Middle frontal gyrus (tissue), 1 donor: ENCODE results near the gene PRKD1.

ENCODE experiments used
- DNase-seq: peaks from one replicate; pipeline ENCODE4 v3.0.0-alpha.2; 2015; ENCODE audit warnings: low spot score; ENCODE audit errors: extremely low spot score

The PRKD1 gene

GRCh38 chr14:29618323-29619067, 309.2 kb downstream of the PRKD1 start:
- no peak for DNase-seq

DNA sequence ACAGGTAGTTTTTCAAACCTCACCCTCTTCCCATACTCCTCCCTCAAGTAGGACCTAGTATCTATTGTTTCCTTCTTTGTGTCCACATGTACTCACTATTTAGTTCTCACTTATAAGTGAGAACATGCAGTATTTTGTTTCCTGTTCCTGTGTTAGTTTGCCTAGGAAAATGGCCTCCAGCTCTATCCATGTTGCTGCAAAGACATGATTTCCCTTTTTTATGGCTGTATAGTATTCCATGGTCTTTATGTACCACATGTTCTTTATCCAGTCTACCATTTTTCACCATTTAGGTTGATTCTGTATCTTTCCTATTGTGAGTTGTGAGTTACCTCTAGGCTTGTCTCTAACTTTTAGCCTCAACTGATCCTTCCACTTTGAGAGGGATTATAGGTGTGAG, 310.7 kb downstream of the PRKD1 start:
- DNase-seq: no peak

- DNase-seq: no peak
Measured at GRCh38 chr14:29608861-29609260, 318.8 kb downstream of the PRKD1 start.

GRCh38 chr14:29607169-29607568, 320.5 kb downstream of the PRKD1 start:
- DNase-seq: no peak

DNA sequence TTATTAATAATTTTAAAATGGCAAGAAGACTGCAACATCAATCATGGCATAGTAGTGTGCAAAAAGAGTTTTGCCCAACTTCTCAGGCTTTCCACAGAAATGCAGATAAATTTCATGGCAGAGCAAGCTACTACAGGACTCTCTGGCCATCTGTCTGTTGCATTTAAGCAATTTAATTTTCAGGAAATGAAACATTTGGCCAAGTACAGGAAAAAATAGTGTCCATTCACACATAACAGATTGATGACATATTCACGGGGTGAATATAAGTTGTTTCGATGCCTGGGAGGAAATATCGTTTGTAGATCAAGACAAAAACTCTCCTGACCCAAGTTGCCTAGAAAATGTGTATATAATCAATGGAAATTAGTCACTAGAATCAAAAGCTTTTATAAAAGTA, 324.0 kb downstream of the PRKD1 start:
- no peak for DNase-seq

- no peak for DNase-seq
Measured at GRCh38 chr14:29601616-29602015, 326.0 kb downstream of the PRKD1 start.

DNA sequence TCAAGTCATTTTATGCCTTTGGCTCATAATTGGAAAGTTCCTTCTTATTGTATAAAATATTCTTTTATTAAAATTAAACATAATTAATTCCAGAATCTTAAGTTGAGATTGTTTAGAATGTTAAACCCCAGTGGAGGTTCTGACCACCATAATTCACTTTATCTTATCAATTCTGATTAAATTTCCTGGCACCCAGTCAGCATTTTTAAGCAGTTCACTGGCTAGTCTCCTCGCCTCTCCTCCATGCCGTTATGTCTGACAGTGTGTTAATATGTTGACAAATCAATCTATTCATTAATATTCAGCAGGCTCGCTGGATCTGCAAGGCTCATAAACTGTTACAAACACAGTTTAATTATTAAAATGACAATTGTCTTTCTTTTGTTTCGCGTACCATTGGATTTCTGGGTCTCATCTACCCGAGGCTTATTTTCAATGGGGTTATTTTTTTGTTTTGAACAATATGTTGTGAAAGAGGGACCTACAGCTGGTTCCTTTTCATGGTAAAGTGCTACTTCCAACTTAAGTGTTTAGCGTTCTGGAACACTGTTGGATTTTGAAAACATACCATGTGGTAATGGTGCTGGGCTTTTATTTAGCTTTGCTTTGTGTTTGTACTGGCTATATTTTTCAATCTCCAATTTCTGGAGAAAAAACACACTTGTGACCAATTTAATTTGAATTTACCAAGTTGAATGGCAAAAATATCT, 339.7 kb downstream of the PRKD1 start:
- no peak for DNase-seq

DNA sequence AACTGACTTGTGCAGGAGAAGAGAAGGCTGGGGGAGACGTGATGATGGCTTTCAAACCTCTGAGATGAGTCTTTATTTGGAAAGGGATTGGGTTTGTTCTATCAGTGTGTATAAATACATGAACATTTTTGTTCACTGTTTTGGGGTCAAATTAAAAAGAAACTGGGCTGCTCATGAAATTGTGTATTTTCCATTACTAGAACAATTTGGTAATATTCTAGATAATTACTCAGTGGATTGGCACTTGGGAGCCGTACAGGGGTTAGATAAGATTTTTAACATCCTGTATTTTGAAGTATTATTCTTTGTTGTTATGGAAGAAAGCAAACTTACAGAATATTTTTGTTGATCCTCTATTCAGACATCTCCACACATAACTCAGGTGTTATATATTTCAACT, 340.6 kb downstream of the PRKD1 start:
- DNase-seq: no peak

GRCh38 chr14:29584992-29585391, 342.7 kb downstream of the PRKD1 start:
- peak; percentile 47 for DNase-seq

- DNase-seq: no peak
Measured at GRCh38 chr14:29580763-29581162, 346.9 kb downstream of the PRKD1 start.

- no peak for DNase-seq
Measured at GRCh38 chr14:29579838-29580237, 347.8 kb downstream of the PRKD1 start.

DNA sequence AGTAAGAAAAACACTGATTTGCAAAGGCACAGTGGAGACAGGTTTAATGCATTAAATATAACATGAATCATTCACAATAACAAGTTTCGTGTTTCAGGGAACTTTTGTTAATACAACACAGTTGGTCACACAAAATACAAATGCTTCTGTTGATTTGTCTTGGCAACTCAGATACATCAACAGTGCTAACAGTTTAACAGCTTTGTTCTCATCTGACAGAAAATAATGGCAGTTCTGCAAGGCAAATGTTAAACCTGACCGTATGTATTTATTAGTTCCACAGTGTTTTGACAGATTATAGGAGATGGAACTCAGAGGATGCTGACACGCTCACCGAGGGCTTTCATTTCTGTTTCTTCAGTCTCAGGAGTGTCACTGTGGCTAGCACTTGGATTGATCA, 350.7 kb downstream of the PRKD1 start:
- no peak for DNase-seq

- no peak for DNase-seq
Measured at GRCh38 chr14:29569194-29569593, 358.5 kb downstream of the PRKD1 start.

DNA sequence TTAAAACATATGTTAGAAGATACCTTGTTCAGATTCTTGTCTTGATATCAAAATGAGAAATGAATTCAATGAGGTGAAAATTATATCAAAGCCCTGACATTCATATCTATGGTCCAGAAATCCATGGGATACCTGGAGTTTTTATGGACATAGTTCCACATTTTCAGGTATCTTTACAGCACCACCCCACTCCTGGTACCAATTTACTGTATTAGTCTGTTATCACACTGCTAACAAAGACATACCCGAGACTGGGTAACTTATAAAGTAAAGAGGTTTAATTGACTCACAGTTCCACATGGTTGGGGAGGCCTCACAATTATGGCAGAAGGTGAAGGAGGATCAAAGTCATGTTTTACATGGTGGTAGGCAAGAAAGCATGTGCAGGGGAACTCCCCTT, 361.5 kb downstream of the PRKD1 start:
- DNase-seq: no peak

DNA sequence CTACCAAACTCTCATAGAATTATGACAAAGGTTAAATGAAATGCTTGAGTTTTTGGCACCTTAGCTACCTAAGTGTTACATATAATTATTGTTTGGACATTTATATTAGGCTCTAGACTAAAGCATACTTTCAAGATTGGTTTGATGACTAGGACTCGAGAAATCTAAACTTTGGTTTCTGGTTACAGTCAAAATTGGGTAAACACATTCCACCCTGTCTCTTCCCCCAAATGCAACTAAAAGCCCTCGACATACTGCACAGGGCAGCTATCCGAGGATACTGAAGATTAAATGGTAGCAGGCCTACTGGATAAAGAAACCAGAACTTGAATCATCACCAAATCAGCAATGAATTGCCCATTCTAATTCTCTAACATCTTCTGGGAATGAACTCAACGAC, 369.1 kb downstream of the PRKD1 start:
- DNase-seq: no peak

DNA sequence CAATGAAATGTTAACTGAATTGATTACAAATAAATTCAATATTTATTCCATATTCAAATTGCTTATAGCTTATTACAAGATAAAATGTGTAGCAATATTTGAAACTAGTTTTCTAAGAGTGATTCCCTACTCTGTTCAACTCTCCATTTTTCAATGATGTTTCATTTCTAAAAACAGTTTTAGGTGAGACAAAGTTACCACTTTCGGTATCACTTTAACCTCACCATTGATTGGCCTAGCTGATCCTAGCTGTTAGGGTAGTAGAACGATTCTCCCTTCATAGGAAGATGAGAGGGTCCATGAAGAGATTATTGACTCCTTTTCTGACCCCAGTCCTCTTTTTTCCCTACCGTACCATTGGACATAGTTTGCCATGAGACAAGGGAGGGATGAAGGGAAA, 373.3 kb downstream of the PRKD1 start:
- DNase-seq: no peak

GRCh38 chr14:29553427-29553826, 374.2 kb downstream of the PRKD1 start:
- no peak for DNase-seq

DNA sequence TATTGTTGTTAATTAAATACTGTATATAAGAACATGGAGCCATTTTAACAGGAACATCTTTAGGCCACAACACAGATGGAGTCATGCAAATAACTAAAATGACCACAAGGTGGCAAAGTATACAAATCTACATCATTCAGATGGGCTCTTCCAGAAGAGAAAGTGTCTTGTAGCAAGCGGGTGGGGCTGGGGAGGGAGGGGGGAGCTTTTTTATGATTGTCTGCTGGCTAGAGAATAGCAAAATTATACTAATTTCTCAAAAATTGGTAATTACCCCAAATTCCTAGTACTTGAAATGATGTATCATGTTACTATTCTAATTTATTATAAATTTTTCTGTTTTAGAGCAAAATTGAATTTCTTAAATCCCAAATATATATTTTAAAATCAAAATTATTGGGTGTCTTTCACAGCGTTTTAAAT, 378.7 kb downstream of the PRKD1 start:
- peak; percentile 19 for DNase-seq

DNA sequence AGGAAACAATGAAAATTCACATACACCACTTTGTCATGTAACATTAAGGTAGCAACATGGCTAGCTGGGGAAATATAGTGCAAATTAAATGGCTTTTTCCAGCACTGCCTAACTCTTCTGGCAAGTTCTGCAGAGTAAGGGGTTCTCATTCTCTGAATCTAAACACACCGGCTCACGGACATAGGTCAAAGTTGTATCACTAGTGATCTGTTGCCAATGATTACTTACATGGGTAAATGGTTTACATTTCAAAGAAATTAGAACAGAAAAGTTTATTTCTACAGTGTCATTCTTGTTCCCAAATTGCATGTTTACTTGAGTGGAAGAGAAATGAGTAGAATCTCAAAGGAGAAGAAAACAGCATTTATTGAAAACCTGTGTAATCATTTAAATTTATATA, 381.9 kb downstream of the PRKD1 start:
- no peak for DNase-seq

DNA sequence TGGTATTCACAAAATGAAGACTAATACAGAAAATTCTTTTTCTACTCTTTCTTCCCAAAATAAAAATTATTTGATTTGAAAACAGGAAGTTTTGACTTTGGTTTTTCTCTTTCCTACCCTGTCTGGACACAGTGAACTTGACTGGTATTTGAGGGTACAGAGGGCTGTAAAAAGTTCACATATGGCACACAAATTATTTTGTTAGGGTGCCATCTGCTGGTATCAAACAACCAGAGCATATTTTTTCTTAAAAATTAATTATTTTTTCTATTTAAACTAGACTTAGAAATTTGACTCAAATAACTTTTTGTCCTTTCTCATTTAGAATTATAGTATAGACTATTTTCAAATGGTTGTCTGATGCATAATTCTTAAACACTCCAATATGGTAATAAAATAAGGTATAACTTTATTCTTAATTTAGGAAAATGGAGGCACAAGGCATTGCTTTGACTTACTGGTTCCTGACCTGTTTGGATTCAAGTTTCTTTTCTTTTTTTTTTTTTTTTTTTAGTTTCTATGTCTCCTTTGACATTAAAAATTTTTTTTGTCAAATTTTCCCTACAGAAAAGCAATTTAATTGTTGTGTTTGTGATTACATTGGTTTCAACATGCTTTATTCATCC, 390.6 kb downstream of the PRKD1 start:
- DNase-seq: no peak

DNA sequence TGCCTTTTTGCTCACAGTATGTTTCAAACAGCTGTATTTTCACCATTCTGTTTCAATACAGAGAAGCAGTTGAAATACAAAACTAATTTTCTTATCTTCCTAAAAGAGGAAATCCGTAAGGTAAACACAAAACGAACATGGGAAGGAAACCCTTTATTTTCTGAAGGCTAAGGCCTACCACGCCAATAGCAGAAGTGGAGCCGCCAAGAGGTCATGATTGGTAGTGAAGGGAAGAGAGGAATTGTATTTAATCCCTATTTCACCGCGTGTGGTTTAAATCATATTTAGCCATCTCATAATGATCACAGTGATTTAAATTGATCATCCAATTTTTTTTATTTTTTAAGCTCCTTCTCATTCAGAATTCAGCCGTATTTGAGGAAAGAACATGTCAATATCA, 398.2 kb downstream of the PRKD1 start:
- no peak for DNase-seq

DNA sequence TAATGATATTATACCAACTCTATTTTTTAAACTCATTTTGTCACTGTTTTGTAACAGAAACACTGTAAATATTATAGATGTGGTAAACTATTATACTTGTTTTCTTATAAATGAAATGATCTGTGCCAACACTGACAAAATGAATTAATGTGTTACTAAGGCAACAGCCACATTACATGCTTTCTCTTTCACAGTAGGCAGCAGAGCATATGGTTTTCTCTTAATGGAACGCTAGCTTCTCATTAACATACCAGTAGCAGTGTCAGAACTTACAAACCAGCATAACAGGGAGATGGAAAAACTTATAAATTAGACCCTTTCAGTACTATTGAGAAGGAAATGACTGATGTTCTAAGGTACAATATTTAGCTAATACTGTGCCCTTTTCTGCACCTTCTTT, 398.8 kb downstream of the PRKD1 start:
- no peak for DNase-seq

DNA sequence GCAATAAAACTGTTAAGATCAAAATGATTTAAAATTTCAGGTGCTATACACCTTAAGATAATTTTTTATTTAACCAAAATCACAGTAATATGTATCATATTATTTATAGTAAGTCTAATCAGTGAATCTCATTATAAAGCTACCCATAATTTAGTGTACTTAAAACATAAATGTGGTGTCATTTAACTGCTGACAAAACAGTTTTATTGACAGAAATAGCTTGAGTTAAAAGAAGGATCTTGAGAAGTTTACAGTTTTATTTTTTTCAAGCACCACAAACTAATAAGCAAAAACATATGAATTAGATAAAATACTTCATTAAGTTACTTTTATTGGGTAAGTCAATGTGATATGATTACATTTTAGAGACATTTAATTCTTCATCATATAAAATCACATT, 400.4 kb downstream of the PRKD1 start:
- no peak for DNase-seq
